Measurements from ENCODE around the gene TRIAP1.

The TRIAP1 gene

GRCh38 chr12:120432772-120433525 is 13.2 kb downstream of the TRIAP1 start:
- in situ Hi-C loops (cut with MboI; ENCODE audit: low sequenced_read_pairs) = no loop called here

GRCh38 chr12:120429368-120429767 is 16.8 kb downstream of the TRIAP1 start:
- in situ Hi-C loops (cut with MboI; ENCODE audit: low sequenced_read_pairs) = no loop called here

GRCh38 chr12:120428597-120429229 is 17.5 kb downstream of the TRIAP1 start:
- in situ Hi-C loops (cut with MboI; ENCODE audit: low sequenced_read_pairs) = no loop called here

GRCh38 chr12:120425797-120426196 is 20.4 kb downstream of the TRIAP1 start:
- in situ Hi-C loops (cut with MboI; ENCODE audit: low sequenced_read_pairs) = no loop called here

GRCh38 chr12:120422892-120423456 is 23.2 kb downstream of the TRIAP1 start:
- in situ Hi-C loops (cut with MboI; ENCODE audit: low sequenced_read_pairs) = no loop called here

- in situ Hi-C loops (cut with MboI; ENCODE audit: low sequenced_read_pairs) = no loop called here
Observed at GRCh38 chr12:120421701-120422100, 24.5 kb downstream of the TRIAP1 start.

- in situ Hi-C loops (cut with MboI; ENCODE audit: low sequenced_read_pairs) = no loop called here
Observed at GRCh38 chr12:120417917-120418580, 28.1 kb downstream of the TRIAP1 start.

- in situ Hi-C loops (cut with MboI; ENCODE audit: low sequenced_read_pairs) = no loop called here
Observed at GRCh38 chr12:120416490-120417216, 29.5 kb downstream of the TRIAP1 start.

GRCh38 chr12:120413901-120414695 is 32.1 kb downstream of the TRIAP1 start:
- in situ Hi-C loops (cut with MboI; ENCODE audit: low sequenced_read_pairs) = no loop called here

GRCh38 chr12:120412421-120412820 is 33.8 kb downstream of the TRIAP1 start:
- in situ Hi-C loops (cut with MboI; ENCODE audit: low sequenced_read_pairs) = no loop called here

GRCh38 chr12:120408771-120409170 is 37.4 kb downstream of the TRIAP1 start:
- in situ Hi-C loops (cut with MboI; ENCODE audit: low sequenced_read_pairs) = no loop called here

GRCh38 chr12:120406553-120406952 is 39.6 kb downstream of the TRIAP1 start:
- in situ Hi-C loops (cut with MboI; ENCODE audit: low sequenced_read_pairs) = no loop called here

- in situ Hi-C loops (cut with MboI; ENCODE audit: low sequenced_read_pairs) = no loop called here
Observed at GRCh38 chr12:120406069-120406468, 40.1 kb downstream of the TRIAP1 start.

- in situ Hi-C loops (cut with MboI; ENCODE audit: low sequenced_read_pairs) = no loop called here
Observed at GRCh38 chr12:120404271-120404670, 41.9 kb downstream of the TRIAP1 start.

- in situ Hi-C loops (cut with MboI; ENCODE audit: low sequenced_read_pairs) = no loop called here
Observed at GRCh38 chr12:120403869-120404268, 42.3 kb downstream of the TRIAP1 start.

- in situ Hi-C loops (cut with MboI; ENCODE audit: low sequenced_read_pairs) = no loop called here
Observed at GRCh38 chr12:120402217-120402616, 44.0 kb downstream of the TRIAP1 start.

GRCh38 chr12:120399531-120399930 is 46.7 kb downstream of the TRIAP1 start:
- in situ Hi-C loops (cut with MboI; ENCODE audit: low sequenced_read_pairs) = no loop called here

- in situ Hi-C loops (cut with MboI; ENCODE audit: low sequenced_read_pairs) = no loop called here
Observed at GRCh38 chr12:120397824-120398540, 48.2 kb downstream of the TRIAP1 start.
